Posterior cingulate gyrus (tissue), 11 donors: ENCODE measurements around the gene TXLNB.

Experiments
- DNase-seq, 10 donors: peaks; one replicate each; pipeline versions ENCODE4 v3.0.0 to v3.0.0-alpha.2; 2020 to 2021; ENCODE audit warnings: mixed read lengths in 3 of 10
- intact Hi-C: fragments of 100-400 bp; cut with DNase I; formaldehyde crosslinking; loops from one replicate; pipeline ENCODE4 v1.15.1; 2023

TXLNB gene

GRCh38 chr6:139291813-139292619 lies at the start of gene TXLNB:
Gene TXLNB, minus strand, starts transcription at chr6:139291998. Its CDS starts 3,099 bp downstream, at chr6:139288899.
- intact Hi-C loops: no loop called here

DNA sequence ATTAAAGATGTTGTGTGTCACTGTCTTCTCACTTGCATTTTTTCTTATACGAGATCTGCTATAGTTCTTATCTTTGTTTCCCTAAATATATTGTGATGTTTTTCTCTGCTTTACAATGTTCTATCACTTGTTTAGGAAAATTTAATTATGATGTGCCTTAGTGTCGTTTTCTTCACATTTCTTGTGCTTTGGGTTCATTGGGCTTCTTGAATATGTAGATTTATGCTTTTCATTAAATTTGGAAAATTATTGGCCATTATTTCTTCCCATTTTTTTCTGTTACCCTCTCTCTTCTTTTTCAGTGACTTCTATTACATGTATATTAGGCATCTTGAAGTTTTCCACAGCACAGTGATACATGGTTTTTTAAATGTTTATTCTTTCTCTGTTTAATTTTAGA lies 49.3 kb upstream of the TXLNB start:
- intact Hi-C loops: no loop called here
- DNase-seq: no peak

More at GRCh38 chr6:139291813-139292619, at the start of gene TXLNB:
- peak; percentile 19 to 93 (median 48) for DNase-seq

DNA sequence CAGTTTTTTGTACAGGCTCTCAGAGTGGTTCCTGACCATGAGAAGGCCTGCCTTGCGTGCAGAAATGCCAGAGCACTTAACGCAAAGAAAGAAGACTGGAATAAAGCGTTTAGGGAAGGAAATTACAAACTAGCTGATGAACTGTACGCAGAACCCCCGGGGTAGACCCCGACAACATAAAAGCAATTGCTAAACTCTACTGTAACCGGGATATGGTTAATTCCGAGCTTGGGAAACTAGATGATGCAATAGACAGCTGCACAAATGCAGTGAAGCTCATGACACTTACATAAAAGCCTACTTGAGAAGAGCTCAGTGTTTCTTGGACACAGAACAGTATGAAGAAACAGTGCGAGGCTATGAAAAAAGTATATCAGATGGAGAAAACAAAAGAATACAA lies 47.0 kb upstream of the TXLNB start:
- DNase-seq: no peak
- intact Hi-C loops: no loop called here

GRCh38 chr6:139337830-139338229 lies 46.0 kb upstream of the TXLNB start:
- intact Hi-C loops: no loop called here
- DNase-seq: no peak

DNA sequence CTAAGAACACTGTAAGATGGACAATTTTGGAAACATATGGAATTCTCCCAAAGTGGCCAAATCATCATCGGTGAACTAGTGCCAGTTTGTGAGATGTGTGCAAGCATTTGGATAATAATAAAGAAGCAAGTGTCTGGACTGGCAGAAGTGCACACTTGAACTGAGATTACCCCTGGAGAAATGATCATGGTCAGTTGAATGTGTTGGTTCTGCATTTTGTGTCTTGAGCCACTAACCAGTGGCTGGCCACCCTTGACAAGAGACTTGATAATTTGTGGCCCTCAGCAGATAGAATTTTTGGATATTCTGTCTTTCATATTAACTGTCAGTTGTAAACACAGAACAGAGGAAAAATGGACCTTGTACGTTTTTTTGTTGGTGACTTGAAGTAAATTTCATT lies 45.2 kb upstream of the TXLNB start:
- DNase-seq: no peak
- intact Hi-C loops: no loop called here

DNA sequence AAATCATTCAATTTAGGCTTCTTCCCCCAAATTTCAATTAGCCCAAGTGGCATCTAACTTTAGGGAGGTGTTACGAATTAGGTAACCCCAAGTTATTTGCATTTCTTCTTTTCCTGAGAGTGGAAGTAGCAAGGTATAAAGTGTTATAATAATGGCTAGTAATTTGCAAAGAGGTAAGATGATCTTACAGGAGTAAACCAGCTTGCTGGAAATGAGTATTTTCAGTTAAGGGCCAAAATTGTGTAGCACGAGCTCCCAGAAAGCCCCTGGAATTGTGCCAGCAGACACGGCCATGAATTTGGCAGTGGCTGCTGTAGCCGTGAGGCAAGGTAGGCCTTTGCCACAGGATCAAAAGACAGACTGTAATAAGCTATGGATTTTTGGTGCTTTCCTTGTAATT lies 44.7 kb upstream of the TXLNB start:
- intact Hi-C loops: no loop called here
- DNase-seq: no peak

DNA sequence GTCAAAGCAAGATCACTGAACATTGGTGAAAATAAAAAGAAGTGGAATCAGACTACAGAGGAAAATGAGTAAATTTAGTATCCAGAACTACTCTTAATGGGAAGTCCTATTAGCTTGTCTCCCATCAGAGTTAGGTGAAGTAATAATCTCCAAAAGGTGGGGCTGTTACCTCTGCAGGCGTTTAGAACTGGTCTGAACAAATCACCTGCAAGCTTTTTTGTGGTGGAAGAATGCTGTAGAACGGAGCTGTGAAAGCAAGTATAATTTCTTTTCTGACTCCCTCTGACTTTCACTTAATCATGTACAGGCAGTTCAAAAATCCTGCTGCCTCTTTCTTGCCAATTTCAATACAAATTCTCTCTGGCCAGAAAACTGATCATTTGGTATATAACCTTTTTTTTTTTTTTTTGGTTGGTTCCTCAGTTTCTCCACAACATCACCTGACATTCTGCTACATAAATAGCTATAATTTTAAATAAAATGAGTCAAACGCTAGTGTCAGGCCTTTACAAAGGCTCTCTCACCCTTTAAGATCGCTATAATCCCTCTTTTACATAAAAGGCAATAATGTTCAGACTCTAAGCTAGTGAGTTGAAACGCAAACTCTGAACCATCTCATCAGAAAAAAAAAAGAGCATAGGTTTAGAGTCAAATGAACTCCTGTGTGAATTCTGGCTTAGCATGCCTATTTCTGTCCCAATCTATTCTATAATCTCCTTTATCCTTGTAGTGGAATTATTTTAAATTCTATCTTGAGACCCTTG lies 43.8 kb upstream of the TXLNB start:
- no peak for DNase-seq
- intact Hi-C loops: no loop called here

DNA sequence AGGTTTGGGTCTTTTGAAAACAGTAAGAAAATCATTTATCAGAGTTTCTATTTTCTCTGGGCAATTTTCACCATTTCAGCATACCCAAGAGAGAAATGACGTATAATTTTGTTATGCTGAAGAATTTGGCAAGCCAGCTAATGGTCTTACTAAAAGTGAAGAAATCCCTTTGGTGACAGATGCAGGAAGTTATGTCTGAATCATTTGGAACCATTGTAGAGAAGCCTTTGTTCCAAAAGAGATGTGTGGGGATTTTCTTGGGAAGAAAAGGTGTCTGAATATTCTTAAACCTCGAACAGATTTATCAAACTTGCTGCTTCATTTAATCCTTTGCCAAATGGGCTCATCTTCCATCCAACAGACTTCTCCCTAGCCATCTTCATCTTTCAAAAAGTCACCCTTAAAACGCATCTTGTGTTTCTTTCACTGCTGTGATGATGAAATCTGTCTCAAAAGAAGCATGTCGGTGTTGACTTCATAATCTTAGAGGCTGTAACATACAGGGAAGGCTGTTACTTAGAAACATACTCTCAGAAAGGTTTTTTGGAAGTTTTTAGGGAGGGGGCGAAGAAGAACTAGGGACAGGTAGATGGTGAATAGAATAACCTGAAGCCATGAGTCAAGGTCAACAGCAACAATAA lies 43.1 kb upstream of the TXLNB start:
- DNase-seq: no peak
- intact Hi-C loops: no loop called here

- intact Hi-C loops: no loop called here
- no peak for DNase-seq
These were observed 39.2 kb upstream of the TXLNB start for GRCh38 chr6:139330826-139331500.

- intact Hi-C loops: no loop called here
- DNase-seq: no peak
These were observed 38.5 kb upstream of the TXLNB start for GRCh38 chr6:139330306-139330705.

GRCh38 chr6:139329224-139329623 lies 37.4 kb upstream of the TXLNB start:
- intact Hi-C loops: no loop called here

GRCh38 chr6:139327038-139327437 lies 35.2 kb upstream of the TXLNB start:
- intact Hi-C loops: no loop called here
- DNase-seq: no peak

More at GRCh38 chr6:139329224-139329623, 37.4 kb upstream of the TXLNB start:
- no peak for DNase-seq

DNA sequence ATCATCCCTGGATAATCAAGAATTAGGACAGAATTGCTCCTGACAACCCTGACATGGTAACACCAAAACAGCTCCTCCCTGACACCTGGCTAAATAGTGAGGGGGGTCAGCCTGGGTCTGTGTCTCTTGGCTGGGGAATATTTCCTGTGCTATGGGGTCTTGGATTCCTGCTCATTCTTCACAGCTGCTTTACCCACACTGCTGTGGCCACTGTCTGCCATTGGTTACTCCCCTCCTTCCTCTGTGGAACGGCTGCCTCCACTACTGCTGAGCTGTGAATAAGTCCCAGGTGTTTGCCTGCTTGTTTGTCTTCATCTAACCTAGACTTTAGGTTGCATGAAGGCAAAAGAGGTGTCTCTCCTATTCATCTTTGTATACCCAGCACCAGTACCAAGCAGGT lies 33.9 kb upstream of the TXLNB start:
- intact Hi-C loops: no loop called here
- DNase-seq: no peak

DNA sequence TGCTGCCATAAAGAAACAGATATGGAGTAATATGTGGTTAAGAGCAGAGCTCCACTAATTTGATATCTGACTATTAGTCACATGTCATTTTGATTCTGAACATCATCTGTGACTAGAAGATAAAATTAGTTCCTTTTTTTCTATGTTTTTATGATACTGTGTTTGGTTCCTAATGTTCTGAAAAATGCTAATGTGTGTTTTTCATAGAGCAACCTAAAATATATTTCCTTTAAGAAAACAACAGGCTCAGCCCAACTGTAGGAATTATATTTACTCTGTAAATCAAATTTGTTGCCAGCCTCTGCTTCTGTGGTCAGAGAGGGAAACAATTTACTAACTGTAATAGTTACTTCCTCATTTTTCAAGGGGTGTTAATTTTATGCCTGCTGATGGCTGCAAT lies 33.3 kb upstream of the TXLNB start:
- no peak for DNase-seq
- intact Hi-C loops: no loop called here

GRCh38 chr6:139324301-139324555 lies 32.4 kb upstream of the TXLNB start:
- intact Hi-C loops: no loop called here
- DNase-seq: no peak

DNA sequence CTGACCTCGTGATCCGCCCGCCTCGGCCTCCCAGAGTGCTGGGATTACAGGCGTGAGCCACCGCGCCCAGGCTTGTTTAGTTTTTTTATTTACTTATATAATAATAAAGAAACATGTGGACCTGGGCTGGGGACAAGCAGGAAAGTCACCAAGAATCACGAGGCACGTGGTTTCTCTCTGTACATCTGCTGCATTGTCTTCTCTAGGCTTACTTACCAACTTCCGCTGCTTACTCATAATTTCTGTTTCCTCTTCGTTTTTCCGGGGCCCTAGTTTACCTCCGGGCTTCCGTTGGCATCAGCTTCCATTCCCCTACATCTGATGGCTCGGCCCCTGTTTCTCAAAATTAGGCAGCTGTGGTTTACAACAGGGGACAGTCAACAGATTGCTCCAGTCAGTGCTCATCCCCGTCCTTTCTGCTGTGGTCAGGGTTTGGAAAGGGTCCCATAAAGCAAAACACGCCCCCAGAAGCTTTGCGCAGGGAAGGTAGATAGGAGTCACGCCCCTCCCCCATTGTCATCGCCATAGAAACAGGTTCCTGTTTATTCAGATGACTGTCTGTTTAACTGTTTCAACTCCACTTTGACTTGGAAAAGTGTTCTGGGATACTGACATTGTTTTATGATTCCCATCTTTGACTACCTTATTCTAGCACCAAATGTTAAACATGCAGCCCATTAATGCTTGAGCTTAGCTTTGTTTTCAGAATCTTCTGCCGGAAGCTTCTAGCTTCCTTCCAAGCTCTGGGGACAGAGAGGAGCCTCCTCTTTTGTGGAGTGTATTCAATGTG lies 31.9 kb upstream of the TXLNB start:
- intact Hi-C loops: no loop called here
- peak in 4 of 10 donors; percentile 34 to 79 (median 35) for DNase-seq

DNA sequence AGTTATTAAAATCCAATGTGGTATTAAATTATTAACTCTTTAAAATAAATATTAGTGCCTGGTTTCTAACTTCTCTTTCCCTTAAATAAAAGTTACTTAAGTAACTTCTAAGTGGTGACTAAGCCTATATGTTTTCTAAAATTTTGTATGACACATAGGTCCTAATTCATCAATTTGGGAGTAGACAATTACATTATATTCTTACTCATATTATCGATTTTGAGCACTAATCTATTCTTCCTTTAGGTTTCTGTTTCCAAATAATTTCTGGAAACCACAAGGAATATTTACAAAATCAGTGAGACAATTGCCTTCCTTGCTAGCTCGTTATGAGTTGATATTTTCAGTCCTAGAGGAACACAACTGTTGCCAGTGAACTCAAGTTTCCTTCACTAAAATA lies 28.3 kb upstream of the TXLNB start:
- intact Hi-C loops: no loop called here

DNA sequence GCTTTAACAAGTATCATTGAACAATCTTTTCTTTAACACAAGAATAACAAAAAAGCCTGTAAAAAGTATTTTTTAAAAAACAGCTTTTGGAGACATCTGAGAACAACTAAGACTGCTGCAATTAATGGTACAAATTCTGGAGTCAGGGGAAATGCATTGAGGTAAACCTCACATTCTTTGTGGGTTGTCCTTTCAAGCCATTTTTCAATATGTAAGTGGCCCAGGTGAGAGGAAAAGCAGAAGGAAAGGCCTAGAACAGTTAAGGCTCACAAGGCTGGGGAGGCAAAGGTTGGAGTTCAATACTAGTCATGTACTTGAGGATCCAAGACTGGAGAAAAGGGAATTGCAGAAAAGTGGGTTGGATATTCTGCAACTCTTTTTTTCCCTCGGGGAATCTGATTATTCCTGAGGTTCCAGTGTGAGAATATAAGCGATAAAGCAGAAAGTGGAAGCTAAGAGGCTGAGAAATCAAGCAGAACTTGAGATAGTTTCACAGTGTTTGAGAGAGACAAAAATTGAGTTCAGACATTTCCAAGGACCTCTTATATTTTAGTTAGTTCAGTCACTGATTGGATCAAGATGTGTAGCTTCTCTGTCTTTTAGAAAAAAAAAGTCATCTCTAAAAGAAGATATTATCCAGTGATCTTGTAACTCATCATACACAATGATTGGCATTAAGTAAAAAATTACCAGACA lies 25.0 kb upstream of the TXLNB start:
- no peak for DNase-seq
- intact Hi-C loops: no loop called here

More for the DNA sequence above, 28.3 kb upstream of the TXLNB start:
- no peak for DNase-seq

DNA sequence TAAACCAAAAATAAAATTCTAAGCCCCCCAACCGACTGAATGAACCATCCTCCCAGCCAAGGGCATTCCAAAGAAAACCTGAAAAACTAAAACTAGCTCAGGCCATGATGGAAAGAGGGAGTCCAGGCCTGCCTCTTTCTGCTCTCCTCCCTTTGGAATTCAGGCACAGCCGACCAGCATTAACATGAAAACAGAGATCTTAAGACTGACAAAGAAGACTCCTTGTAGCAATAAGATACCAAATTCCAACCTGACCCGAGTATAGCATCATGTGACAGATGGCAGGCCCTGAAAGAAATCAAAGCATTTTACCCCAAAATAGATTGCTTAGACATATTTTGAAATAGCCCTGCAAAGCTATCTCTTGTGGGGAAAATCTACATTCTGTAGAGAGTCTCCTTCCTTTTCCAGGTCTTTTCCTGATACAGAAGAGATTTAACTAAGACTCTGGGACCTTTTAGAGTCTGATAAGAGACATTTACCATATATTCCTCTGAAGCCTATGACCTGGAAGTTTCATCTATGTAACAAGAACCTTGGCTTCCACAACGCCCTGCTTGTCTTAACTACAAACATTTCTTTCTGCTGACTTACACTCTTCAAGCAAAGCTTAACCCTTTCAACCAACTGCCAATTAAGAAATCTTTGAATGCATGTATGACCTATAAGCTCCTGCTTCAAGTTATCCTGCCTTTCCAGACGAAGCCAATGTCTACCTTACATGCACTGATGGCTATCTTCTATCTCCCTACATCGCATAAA lies 22.2 kb upstream of the TXLNB start:
- intact Hi-C loops: no loop called here
- DNase-seq: no peak
